ENCODE results near the gene MARCHF2. TPM values are rescaled to one million over a fixed set of nuclear protein-coding genes. Genes with fewer than 3 reads are reported as not detected.

Gene MARCHF2, protein sequence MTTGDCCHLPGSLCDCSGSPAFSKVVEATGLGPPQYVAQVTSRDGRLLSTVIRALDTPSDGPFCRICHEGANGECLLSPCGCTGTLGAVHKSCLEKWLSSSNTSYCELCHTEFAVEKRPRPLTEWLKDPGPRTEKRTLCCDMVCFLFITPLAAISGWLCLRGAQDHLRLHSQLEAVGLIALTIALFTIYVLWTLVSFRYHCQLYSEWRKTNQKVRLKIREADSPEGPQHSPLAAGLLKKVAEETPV
- total RNA-seq: 24.8 and 25.6 TPM in 2 replicates

DNA sequence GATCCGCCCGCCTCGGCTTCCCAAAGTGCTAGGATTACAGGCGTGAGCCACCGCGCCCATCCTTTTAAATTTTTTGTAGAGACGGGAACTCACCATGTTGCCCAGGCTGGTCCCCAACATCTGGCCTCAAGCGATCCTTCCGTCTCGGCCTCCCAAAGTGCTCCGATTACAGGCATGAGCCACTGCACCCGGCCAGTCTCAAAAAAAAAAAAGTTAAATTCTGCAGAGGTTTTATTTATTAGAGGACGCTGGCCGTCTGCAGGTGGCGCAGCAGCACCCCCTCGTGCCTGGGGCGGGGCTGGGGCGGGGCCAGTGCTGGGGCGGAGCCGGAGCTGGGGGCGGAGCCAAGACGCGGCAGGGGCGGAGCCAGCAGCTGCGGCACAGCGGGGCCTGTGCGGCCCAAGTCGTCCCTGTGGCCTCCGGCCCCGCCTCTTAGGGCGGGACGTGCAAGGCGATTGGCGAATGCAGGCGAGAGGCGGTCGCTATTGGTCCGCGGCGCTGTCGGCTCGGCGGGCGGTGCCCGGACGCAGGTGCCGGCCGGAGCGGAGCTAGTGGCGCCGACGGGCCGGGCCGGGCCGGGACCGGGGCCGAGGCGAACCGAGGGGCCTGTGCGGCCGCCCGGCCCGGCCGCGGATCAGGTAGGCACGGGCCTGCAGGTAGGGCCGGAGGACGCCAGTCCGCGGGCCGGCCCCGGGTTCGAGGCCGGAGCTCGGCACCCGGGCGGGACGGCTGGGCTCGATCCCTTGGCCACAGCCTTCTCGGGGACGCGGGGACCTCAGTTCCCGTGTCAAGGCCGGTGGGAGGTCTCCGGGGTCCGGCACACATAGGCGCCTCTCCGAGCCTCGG is at the start of gene MARCHF2:
TSS of gene MARCHF2 (plus strand) at position 523 of the 846 bp plus-strand sequence. CDS start 8,536 bp downstream, outside the sequence.
- ChIA-PET CTCF (interaction anchor here (0.6 to 4.1 kb wide), 16 partner anchors 23 to 1074 kb away, joined by 3 to 44 read pairs (median 4); partner anchors contain the start of genes HNRNPM, MYO1F, RAB11B and ZNF414), POLR2A (interaction anchor here (0.7 to 4.7 kb wide), 14 partner anchors 8 to 202 kb away, joined by 3 to 56 read pairs (median 4); partner anchors contain the start of genes HNRNPM, MYO1F, NDUFA7 and RAB11B)
- no peaks in the 10 kb centered on the region for H3K9me3 Mint-ChIP-seq
- no peak within 1 kb of the TSS for H3K27ac Mint-ChIP-seq
- H3K27me3 Mint-ChIP-seq: no peaks in the 10 kb centered on the region
- peak within 1 kb of the TSS; percentile 70 for H3K4me3 Mint-ChIP-seq
- peak; percentile 99 for ATAC-seq (ENCODE audit: low read depth)
- peaks cover 9% of the 10 kb centered on the region for H3K4me1 Mint-ChIP-seq
- intact Hi-C loops (cut with micrococcal nuclease): loop anchor here (1.0 to 2.0 kb wide), 7 partner anchors 23 to 230 kb away; partner anchors contain the start of genes HNRNPM and RAB11B
- DNase-seq: peak; percentile 96
- TF ChIP-seq, protein P1, sequence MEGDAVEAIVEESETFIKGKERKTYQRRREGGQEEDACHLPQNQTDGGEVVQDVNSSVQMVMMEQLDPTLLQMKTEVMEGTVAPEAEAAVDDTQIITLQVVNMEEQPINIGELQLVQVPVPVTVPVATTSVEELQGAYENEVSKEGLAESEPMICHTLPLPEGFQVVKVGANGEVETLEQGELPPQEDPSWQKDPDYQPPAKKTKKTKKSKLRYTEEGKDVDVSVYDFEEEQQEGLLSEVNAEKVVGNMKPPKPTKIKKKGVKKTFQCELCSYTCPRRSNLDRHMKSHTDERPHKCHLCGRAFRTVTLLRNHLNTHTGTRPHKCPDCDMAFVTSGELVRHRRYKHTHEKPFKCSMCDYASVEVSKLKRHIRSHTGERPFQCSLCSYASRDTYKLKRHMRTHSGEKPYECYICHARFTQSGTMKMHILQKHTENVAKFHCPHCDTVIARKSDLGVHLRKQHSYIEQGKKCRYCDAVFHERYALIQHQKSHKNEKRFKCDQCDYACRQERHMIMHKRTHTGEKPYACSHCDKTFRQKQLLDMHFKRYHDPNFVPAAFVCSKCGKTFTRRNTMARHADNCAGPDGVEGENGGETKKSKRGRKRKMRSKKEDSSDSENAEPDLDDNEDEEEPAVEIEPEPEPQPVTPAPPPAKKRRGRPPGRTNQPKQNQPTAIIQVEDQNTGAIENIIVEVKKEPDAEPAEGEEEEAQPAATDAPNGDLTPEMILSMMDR (IDR thresholded peaks at IDR 0.05): no peak
- no peaks in the 10 kb centered on the region for H3K36me3 Mint-ChIP-seq (ENCODE audit: low read depth)

DNA sequence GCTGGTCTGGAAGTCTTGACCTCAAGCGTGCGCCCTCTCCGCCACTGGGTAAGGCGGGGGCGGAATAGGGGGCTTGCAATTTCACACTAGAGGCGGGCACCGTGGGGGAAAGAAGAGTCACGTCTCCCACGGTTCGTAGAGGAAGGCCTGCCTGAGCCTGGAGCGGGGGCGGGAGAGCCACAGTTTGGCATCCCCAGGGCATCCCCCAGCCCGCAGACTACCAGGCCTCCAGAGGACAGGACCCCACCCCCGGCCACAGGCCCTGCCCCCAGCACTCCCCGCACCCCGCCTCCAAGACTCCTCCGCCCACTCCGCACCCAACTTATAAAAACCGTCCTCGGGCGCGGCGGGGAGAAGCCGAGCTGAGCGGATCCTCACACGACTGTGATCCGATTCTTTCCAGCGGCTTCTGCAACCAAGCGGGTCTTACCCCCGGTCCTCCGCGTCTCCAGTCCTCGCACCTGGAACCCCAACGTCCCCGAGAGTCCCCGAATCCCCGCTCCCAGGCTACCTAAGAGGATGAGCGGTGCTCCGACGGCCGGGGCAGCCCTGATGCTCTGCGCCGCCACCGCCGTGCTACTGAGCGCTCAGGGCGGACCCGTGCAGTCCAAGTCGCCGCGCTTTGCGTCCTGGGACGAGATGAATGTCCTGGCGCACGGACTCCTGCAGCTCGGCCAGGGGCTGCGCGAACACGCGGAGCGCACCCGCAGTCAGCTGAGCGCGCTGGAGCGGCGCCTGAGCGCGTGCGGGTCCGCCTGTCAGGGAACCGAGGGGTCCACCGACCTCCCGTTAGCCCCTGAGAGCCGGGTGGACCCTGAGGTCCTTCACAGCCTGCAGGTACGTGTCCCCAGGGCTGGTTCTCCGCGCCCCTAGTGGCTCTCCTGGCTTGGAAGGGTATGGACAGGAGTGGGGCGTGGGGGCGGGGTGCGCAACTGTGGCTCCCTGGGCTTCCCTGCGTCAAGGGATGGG is 49.0 kb upstream of the MARCHF2 start, which contains the start of gene ANGPTL4:
TSS of gene ANGPTL4 (plus strand) at position 353 of the 969 bp plus-strand sequence. CDS start at position 520, 167 bp downstream.
- DNase-seq: no peak
- ChIA-PET POLR2A (interaction anchor here (0.6 to 0.8 kb wide), 3 partner anchors 50 to 1720 kb away, joined by 3 read pairs; no protein-coding TSS in a partner anchor), CTCF (no interaction called here)
- intact Hi-C loops (cut with micrococcal nuclease): no loop called here
- H3K4me1 Mint-ChIP-seq: peaks cover 14% of the 10 kb centered on the region
- peak within 1 kb of the TSS; percentile 60 for H3K4me3 Mint-ChIP-seq
- ATAC-seq (ENCODE audit: low read depth): peak; percentile 66
- H3K9me3 Mint-ChIP-seq: no peaks in the 10 kb centered on the region
- H3K36me3 Mint-ChIP-seq (ENCODE audit: low read depth): no peaks in the 10 kb centered on the region
- peaks cover 43% of the 10 kb centered on the region for H3K27me3 Mint-ChIP-seq
- no peak within 1 kb of the TSS for H3K27ac Mint-ChIP-seq
- TF ChIP-seq, protein P1 (IDR thresholded peaks at IDR 0.05): no peak

DNA sequence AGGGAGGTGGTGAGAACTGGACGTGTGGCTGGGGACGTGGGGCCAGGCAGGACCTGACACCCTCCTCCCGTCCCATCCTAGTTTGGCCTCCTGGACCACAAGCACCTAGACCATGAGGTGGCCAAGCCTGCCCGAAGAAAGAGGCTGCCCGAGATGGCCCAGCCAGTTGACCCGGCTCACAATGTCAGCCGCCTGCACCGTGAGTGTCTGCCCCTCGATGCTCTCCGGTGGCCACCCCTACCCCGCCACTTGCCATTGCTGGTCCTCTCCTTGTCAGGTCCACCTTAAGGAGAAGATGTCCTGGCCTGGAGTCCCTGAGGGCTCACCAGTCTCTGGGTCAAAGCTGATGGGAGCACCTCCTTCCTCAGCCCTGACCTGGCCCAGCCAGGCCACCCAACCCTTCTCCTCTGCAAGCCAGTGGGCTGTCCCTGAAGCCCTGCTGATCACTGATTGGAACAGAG is 47.0 kb upstream of the MARCHF2 start:
- intact Hi-C loops (cut with micrococcal nuclease): no loop called here
- ChIA-PET POLR2A (interaction anchor here (0.6 kb wide), 1 partner anchor 158 kb away, joined by 6 read pairs; no protein-coding TSS in a partner anchor), CTCF (no interaction called here)
- Mint-ChIP-seq H3K4me1 (peaks cover 14% of the 10 kb centered on the region), H3K27ac (no peak overlapping the region), H3K9me3 (no peaks in the 10 kb centered on the region), H3K36me3 (ENCODE audit: low read depth) (no peaks in the 10 kb centered on the region), H3K4me3 (no peak overlapping the region), H3K27me3 (peaks cover 43% of the 10 kb centered on the region)
- TF ChIP-seq, protein P1 (IDR thresholded peaks at IDR 0.05): no peak
- no peak for ATAC-seq (ENCODE audit: low read depth)
- DNase-seq: no peak

DNA sequence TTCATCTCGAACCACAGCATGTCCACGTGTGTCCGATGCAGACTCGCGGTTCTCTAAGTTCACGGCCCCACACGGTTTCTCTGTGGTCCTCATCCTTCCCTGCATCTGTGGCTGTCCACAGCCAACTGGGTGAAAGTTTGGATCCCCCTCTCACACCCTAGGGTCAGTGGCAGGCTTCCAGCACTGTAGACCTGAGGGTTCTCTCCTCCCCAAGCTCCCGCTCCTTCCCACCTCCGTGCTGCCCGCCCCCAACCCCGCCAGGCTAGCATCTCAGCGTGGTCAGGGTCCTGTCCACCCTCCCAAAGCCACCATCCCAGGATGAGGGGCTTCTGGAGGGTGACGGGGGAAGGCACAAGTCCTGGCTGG is 46.2 kb upstream of the MARCHF2 start:
- no peak overlapping the region for H3K27ac Mint-ChIP-seq
- no peaks in the 10 kb centered on the region for H3K36me3 Mint-ChIP-seq (ENCODE audit: low read depth)
- POLR2A ChIA-PET: no interaction called here
- DNase-seq (no peak), ATAC-seq (ENCODE audit: low read depth) (no peak)
- no peaks in the 10 kb centered on the region for H3K9me3 Mint-ChIP-seq
- TF ChIP-seq, protein P1 (IDR thresholded peaks at IDR 0.05): no peak
- peaks cover 14% of the 10 kb centered on the region for H3K4me1 Mint-ChIP-seq
- H3K4me3 Mint-ChIP-seq: no peak overlapping the region
- peaks cover 39% of the 10 kb centered on the region for H3K27me3 Mint-ChIP-seq
- CTCF ChIA-PET: no interaction called here
- intact Hi-C loops (cut with micrococcal nuclease): no loop called here

Data from activated B cell treated with CpG ODN at 0.5 μM for 24 hours (primary cell).